HG02884 (cell line): ENCODE measurements around the gene NDUFS2.
"Not testable (repeated sequence)": the region's sequence is repeated elsewhere in the genome, so short reads cannot be mapped to it uniquely, and the experiment has no call there.

Source experiments
- ATAC-seq: cut with Tn5 transposase; IDR thresholded peaks from one replicate; pipeline ENCODE4 v1.9.1; 2021; ENCODE audit warnings: mild to moderate bottlenecking, moderate library complexity; ENCODE audit not compliant: unreplicated experiment

The NDUFS2 gene

GRCh38 chr1:161242313-161242712 lies 40.1 kb downstream of the NDUFS2 start:
- ATAC-seq: no peak

DNA sequence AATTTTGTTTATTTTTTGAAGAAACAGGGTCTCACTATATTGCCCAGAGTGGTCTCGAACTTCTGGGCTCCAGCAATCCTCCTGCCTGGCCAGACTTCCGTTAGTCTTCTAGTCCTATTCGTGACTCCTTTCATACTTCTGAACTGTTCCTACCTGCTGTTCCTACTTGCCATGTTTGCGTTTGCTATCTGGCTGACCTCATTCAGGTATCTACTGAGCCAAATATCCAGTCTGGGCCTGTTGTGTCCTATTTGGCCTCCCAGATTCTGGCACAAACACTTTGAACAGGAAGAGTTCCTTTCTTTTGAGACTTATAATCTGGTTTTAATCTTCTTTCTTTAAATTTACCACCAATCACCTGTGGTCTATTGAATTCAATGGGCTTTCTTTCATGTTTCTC lies 42.7 kb downstream of the NDUFS2 start:
- no peak for ATAC-seq

GRCh38 chr1:161250100-161250499 lies 47.9 kb downstream of the NDUFS2 start:
- not testable (repeated sequence) for ATAC-seq

DNA sequence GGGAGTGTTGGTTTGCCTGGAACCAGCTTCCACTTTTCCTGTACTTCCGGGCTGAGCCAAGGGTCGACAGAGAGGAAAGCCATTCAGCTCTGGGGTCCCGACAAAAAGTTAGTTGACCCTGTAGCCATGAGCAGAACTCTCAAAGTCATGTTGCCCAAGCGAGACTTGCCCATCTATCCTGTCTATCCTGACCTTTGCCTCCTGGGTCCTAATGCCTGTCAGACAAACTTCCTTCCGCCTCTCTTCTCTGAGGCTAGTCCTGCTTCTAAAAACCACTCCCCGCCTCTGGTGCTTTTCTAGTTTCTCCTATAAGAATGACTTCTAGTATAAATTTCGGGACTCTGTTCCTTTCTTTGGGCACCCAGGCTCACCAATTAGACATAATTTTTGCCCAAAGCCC lies 48.7 kb downstream of the NDUFS2 start:
- no peak for ATAC-seq

- ATAC-seq: no peak
These were observed 49.4 kb downstream of the NDUFS2 start for GRCh38 chr1:161251579-161251978.

- ATAC-seq: not testable (repeated sequence)
These were observed 53.1 kb downstream of the NDUFS2 start for GRCh38 chr1:161255302-161255701.

DNA sequence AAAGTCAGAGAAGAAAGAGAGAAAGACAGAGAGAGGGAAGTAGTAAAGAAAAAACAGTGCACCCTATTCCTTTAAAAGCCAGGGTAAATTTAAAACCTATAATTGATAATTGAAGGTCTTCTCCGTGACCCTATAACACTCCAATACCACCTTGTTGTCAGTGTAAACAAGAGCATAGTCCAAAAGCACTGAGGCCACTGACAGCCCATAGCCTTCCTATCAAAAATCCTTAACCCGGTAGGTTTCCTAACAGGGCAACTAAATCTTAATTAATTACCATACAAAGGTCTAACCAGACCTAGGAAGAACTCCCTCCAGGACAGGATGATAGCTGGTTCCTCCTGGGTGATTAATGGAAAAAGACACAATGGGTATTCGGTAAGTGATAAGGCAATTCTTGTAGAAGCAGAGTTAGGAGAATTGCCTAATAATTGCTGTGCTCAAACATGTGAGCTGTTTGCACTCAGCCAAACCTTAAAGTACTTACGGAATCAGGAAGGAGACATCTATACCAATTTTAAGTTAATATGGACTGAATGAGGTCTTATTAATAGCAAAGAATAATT lies 53.9 kb downstream of the NDUFS2 start:
- not testable (repeated sequence) for ATAC-seq

GRCh38 chr1:161257109-161257508 lies 54.9 kb downstream of the NDUFS2 start:
- ATAC-seq: not testable (repeated sequence)

- no peak for ATAC-seq
These were observed 56.5 kb downstream of the NDUFS2 start, which contains the start of gene PCP4L1 for GRCh38 chr1:161258439-161259344. Gene PCP4L1 (plus strand): TSS chr1:161258745. CDS start chr1:161258975, 230 bp downstream.

GRCh38 chr1:161259345-161259702 lies 57.2 kb downstream of the NDUFS2 start:
- no peak for ATAC-seq

- no peak for ATAC-seq
These were observed 57.6 kb downstream of the NDUFS2 start for GRCh38 chr1:161259765-161260164.

- no peak for ATAC-seq
These were observed 58.5 kb downstream of the NDUFS2 start for GRCh38 chr1:161260376-161261260.

GRCh38 chr1:161261261-161262235 lies 59.4 kb downstream of the NDUFS2 start:
- ATAC-seq: no peak
